Mesendoderm (in vitro differentiated cells): Measurements from ENCODE around the gene C2CD4D.

Experiments
- DNase-seq: peaks from one replicate; pipeline ENCODE4 v3.0.0; 2013
- H2AK5ac ChIP-seq: 2 replicates; pipeline ENCODE4 v1.6.1; 2013; ENCODE audit warnings: low read length, inconsistent platforms
- H2BK120ac ChIP-seq: 2 replicates; pipeline ENCODE4 v1.6.1; 2013; ENCODE audit warnings: low read depth, mild to moderate bottlenecking, low read length, moderate library complexity, mixed read lengths
- H2BK15ac ChIP-seq: replicated peaks from 2 replicates; pipeline ENCODE4 v1.6.1; 2013; ENCODE audit warnings: low read depth, mild to moderate bottlenecking, moderate library complexity
- H2BK5ac ChIP-seq: 2 replicates; pipeline ENCODE4 v1.6.1; 2013; ENCODE audit warnings: low read length, inconsistent platforms
- H3K18ac ChIP-seq: 2 replicates; pipeline ENCODE4 v1.6.1; 2013; ENCODE audit warnings: mild to moderate bottlenecking, low read length, mixed read lengths
- H3K23ac ChIP-seq: one replicate; pipeline ENCODE4 v1.6.1; 2013; ENCODE audit warnings: low read length
- H3K27ac ChIP-seq: 2 replicates; pipeline ENCODE4 v1.5.1; 2013; ENCODE audit warnings: low read depth, mild to moderate bottlenecking, inconsistent platforms, low read length, moderate library complexity
- H3K27me3 ChIP-seq: 2 replicates; pipeline ENCODE4 v1.6.1; 2013; ENCODE audit warnings: low read length, control low read depth, mild to moderate bottlenecking, inconsistent platforms; ENCODE audit not compliant: insufficient read depth, poor library complexity
- H3K36me3 ChIP-seq: 2 replicates; pipeline ENCODE4 v1.6.1; 2013; ENCODE audit warnings: low read length, inconsistent platforms; ENCODE audit not compliant: control insufficient read depth, insufficient read depth
- H3K4ac ChIP-seq: one replicate; pipeline ENCODE4 v1.6.1; 2013; ENCODE audit warnings: low read depth, mild to moderate bottlenecking, low read length, moderate library complexity
- H3K4me1 ChIP-seq: 2 replicates; pipeline ENCODE4 v1.6.1; 2013; ENCODE audit warnings: low read depth, low read length, inconsistent platforms; ENCODE audit not compliant: control insufficient read depth
- H3K4me2 ChIP-seq: 2 replicates; pipeline ENCODE4 v1.6.1; 2013; ENCODE audit warnings: low read length
- H3K4me3 ChIP-seq: 2 replicates; pipeline ENCODE4 v1.5.1; 2013; ENCODE audit warnings: mild to moderate bottlenecking, low read length
- H3K56ac ChIP-seq: one replicate; pipeline ENCODE4 v1.6.1; 2013; ENCODE audit warnings: low read length
- H3K79me1 ChIP-seq: 2 replicates; pipeline ENCODE4 v1.6.1; 2013; ENCODE audit warnings: low read length, inconsistent platforms
- H3K79me2 ChIP-seq: 2 replicates; pipeline ENCODE4 v1.6.1; 2013; ENCODE audit warnings: mild to moderate bottlenecking, low read length; ENCODE audit not compliant: control insufficient read depth, insufficient read depth
- H3K9ac ChIP-seq: 2 replicates; pipeline ENCODE4 v1.6.1; 2013; ENCODE audit warnings: low read length, inconsistent platforms
- H4K5ac ChIP-seq: one replicate; pipeline ENCODE4 v1.6.1; 2013; ENCODE audit warnings: low read length
- H4K8ac ChIP-seq: one replicate; pipeline ENCODE4 v1.6.1; 2013; ENCODE audit warnings: low read depth, mild to moderate bottlenecking, control low read depth, low read length, moderate library complexity
- WGBS: extraction: QIAGEN DNeasy Blood & Tissue Kit; methylation state at CpG from one replicate; pipeline ENCODE4 v1.1.7; 2013; ENCODE audit warnings: low lambda C conversion rate, missing lambda C conversion rate; ENCODE audit not compliant: insufficient coverage; ENCODE audit errors: extremely low coverage; 5-methylcytosine and 5-hydroxymethylcytosine counted together

C2CD4D gene

GRCh38 chr1:151864411-151864810, 24.8 kb upstream of the C2CD4D start:
- H3K23ac ChIP-seq: no peak overlapping the region
- no peak overlapping the region for H2BK5ac ChIP-seq
- no peaks in the 10 kb centered on the region for H3K36me3 ChIP-seq
- WGBS: no CpG with 5 or more reads among the region's 2 CpGs
- H4K5ac ChIP-seq: no peak overlapping the region
- peaks cover 2% of the 10 kb centered on the region for H3K4me1 ChIP-seq
- no peaks in the 10 kb centered on the region for H3K27me3 ChIP-seq
- H3K18ac ChIP-seq: no peak overlapping the region
- H3K79me1 ChIP-seq: no peaks in the 10 kb centered on the region
- no peak overlapping the region for H3K27ac ChIP-seq
- no peak overlapping the region for H3K4ac ChIP-seq
- H3K56ac ChIP-seq: no peak overlapping the region
- H2BK15ac ChIP-seq: no peak overlapping the region
- no peak overlapping the region for H2BK120ac ChIP-seq
- H3K79me2 ChIP-seq: no peaks in the 10 kb centered on the region
- no peak overlapping the region for H3K4me2 ChIP-seq
- no peak overlapping the region for H2AK5ac ChIP-seq
- H3K4me3 ChIP-seq: no peak overlapping the region
- no peak overlapping the region for H3K9ac ChIP-seq
- H4K8ac ChIP-seq: no peak overlapping the region
- no peak for DNase-seq

DNA sequence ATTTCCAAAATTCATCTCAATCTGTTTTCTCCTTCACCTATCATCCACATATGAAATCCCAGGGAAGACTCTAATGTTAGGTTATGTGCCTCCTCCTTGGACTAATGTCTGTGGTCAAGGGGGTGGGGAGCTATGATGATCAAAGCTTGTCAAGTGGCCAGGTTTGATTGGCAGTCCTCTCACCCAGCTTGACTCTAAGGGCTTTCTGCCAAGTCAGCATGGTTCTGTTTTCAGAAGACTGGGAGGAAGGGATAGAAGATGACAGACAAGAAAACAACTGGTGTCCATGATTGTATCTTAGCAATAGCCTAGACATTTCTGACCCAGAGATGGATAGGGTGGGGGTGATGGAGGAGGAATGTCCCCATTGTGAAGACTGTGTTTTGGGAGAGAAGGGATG, 23.0 kb upstream of the C2CD4D start:
- no peak overlapping the region for H2AK5ac ChIP-seq
- no peak overlapping the region for H3K18ac ChIP-seq
- no peak overlapping the region for H3K4me2 ChIP-seq
- H3K36me3 ChIP-seq: no peaks in the 10 kb centered on the region
- peaks cover 2% of the 10 kb centered on the region for H3K4me1 ChIP-seq
- no peak overlapping the region for H2BK5ac ChIP-seq
- no peak overlapping the region for H2BK15ac ChIP-seq
- no peak overlapping the region for H3K4me3 ChIP-seq
- no peaks in the 10 kb centered on the region for H3K79me1 ChIP-seq
- H3K56ac ChIP-seq: no peak overlapping the region
- H3K9ac ChIP-seq: no peak overlapping the region
- no peak for DNase-seq
- no peak overlapping the region for H3K27ac ChIP-seq
- no peaks in the 10 kb centered on the region for H3K27me3 ChIP-seq
- H3K79me2 ChIP-seq: no peaks in the 10 kb centered on the region
- H3K23ac ChIP-seq: no peak overlapping the region
- H2BK120ac ChIP-seq: no peak overlapping the region
- no peak overlapping the region for H3K4ac ChIP-seq
- H4K5ac ChIP-seq: no peak overlapping the region
- no peak overlapping the region for H4K8ac ChIP-seq

DNA sequence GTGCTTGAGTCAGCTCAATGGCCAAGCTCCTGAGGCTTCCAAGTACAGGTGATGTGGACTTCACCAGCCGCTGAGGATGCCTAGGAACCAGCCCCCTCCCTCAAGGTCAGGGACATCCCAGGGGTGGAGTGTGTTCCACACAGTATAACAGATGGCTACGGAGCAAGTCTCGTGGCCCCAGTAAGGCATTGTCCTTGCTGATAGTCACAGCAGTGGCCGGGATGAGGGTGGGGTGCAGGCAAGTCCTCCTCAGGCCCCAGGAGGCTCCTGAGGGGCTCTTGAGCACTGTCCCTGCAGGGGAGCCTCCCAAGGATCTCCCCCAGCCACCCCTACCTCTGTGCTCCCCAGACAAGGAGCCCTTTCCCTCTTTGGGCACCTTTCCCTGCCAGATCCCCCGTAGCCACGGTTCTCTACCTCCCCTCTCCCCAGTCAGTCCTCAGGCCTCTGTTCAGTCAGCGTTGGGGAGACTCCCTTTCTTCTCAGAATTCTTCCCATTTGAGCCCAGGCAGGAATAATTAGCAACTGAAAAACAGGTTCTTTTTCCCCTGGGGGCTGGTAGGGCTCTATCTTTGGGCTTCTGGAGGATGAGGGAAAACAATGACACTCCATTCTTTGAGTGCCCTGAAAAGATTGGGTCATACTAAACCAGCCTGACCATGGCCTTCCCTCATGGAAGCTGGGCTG, 21.0 kb upstream of the C2CD4D start:
- H2BK120ac ChIP-seq: no peak overlapping the region
- H3K23ac ChIP-seq: no peak overlapping the region
- H3K18ac ChIP-seq: no peak overlapping the region
- H2AK5ac ChIP-seq: no peak overlapping the region
- H3K36me3 ChIP-seq: no peaks in the 10 kb centered on the region
- H3K56ac ChIP-seq: no peak overlapping the region
- no peak overlapping the region for H2BK15ac ChIP-seq
- H4K5ac ChIP-seq: no peak overlapping the region
- no peaks in the 10 kb centered on the region for H3K27me3 ChIP-seq
- no peak overlapping the region for H3K4me2 ChIP-seq
- H3K4ac ChIP-seq: no peak overlapping the region
- H2BK5ac ChIP-seq: no peak overlapping the region
- H3K79me1 ChIP-seq: no peaks in the 10 kb centered on the region
- no peak overlapping the region for H3K9ac ChIP-seq
- H3K4me3 ChIP-seq: no peak overlapping the region
- no peak overlapping the region for H3K27ac ChIP-seq
- H3K79me2 ChIP-seq: no peaks in the 10 kb centered on the region
- no CpG with 5 or more reads among the region's 7 CpGs for WGBS
- peaks cover 2% of the 10 kb centered on the region for H3K4me1 ChIP-seq
- H4K8ac ChIP-seq: no peak overlapping the region
- DNase-seq: peak; percentile 81

DNA sequence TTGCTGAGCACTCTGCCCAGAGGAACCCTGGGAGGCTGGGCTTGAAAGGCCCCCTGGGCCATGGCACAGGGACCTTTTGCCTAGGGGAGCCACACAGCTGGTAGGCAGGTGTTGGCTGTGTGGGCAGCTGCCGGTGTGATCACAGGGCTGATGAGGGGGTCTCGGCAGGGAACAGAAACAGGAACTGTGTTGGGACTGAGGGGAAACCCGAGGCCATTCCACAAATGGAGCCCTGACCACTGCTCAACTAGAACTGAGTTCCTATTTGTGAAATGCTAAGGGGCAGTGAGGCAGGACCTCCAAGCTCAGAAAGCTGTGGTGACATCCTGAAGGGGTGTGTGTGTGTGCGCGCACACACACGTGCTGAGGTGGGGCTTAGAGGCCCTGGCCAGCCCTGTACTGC, 20.3 kb upstream of the C2CD4D start:
- no peak overlapping the region for H4K8ac ChIP-seq
- no peak overlapping the region for H4K5ac ChIP-seq
- H3K27ac ChIP-seq: no peak overlapping the region
- no peak overlapping the region for H2BK5ac ChIP-seq
- no peak overlapping the region for H3K4me2 ChIP-seq
- H3K79me2 ChIP-seq: no peaks in the 10 kb centered on the region
- no peak overlapping the region for H3K4me3 ChIP-seq
- H3K56ac ChIP-seq: no peak overlapping the region
- H2AK5ac ChIP-seq: no peak overlapping the region
- H3K23ac ChIP-seq: no peak overlapping the region
- DNase-seq: no peak
- H3K4ac ChIP-seq: no peak overlapping the region
- no peak overlapping the region for H2BK15ac ChIP-seq
- no peaks in the 10 kb centered on the region for H3K36me3 ChIP-seq
- H3K4me1 ChIP-seq: peaks cover 2% of the 10 kb centered on the region
- no peaks in the 10 kb centered on the region for H3K27me3 ChIP-seq
- no peaks in the 10 kb centered on the region for H3K79me1 ChIP-seq
- H3K18ac ChIP-seq: no peak overlapping the region
- no CpG with 5 or more reads among the region's 6 CpGs for WGBS
- no peak overlapping the region for H3K9ac ChIP-seq
- no peak overlapping the region for H2BK120ac ChIP-seq

- no CpG with 5 or more reads among the region's 6 CpGs for WGBS
- Histone ChIP-seq H3K27ac (no peak overlapping the region), H3K4me3 (no peak overlapping the region), H3K79me1 (no peaks in the 10 kb centered on the region), H3K4me2 (no peak overlapping the region), H3K4me1 (peaks cover 2% of the 10 kb centered on the region), H3K23ac (no peak overlapping the region), H3K79me2 (no peaks in the 10 kb centered on the region), H3K56ac (no peak overlapping the region), H2BK15ac (no peak overlapping the region), H2BK120ac (no peak overlapping the region), H3K18ac (no peak overlapping the region), H3K4ac (no peak overlapping the region), H2BK5ac (no peak overlapping the region), H4K8ac (no peak overlapping the region), H4K5ac (no peak overlapping the region), H3K9ac (no peak overlapping the region), H3K36me3 (no peaks in the 10 kb centered on the region), H2AK5ac (no peak overlapping the region), H3K27me3 (no peaks in the 10 kb centered on the region)
- no peak for DNase-seq
Observed at GRCh38 chr1:151858886-151859665, 19.5 kb upstream of the C2CD4D start.
